AML-193 (cell line): Measurements from ENCODE around the gene SNX32.

Source experiments
- DNase-seq, 2 experiments: peaks; one replicate each; lab custom pipeline; 2025; lab: John Stamatoyannopoulos, UW

The SNX32 gene

GRCh38 chr11:65833297-65834030, at the start of gene SNX32:
Gene SNX32, plus strand, starts transcription at chr11:65833963. Its CDS starts 103 bp downstream, at chr11:65834066.
- peak; percentile 67 to 68 for DNase-seq

- no peak for DNase-seq
Measured at GRCh38 chr11:65785319-65786007, 48.3 kb upstream of the SNX32 start.

- no peak for DNase-seq
Measured at GRCh38 chr11:65786008-65786785, 47.6 kb upstream of the SNX32 start.

GRCh38 chr11:65786786-65787636, 46.8 kb upstream of the SNX32 start, which contains the start of gene OVOL1:
Gene OVOL1, plus strand, starts transcription at chr11:65787063. Its CDS starts 311 bp downstream, at chr11:65787374.
- no peak for DNase-seq

- no peak for DNase-seq
Measured at GRCh38 chr11:65787649-65788622, 45.8 kb upstream of the SNX32 start.

GRCh38 chr11:65788821-65789220, 44.9 kb upstream of the SNX32 start:
- DNase-seq, result no peak

- DNase-seq, result no peak
Measured at GRCh38 chr11:65789230-65790103, 44.3 kb upstream of the SNX32 start.

GRCh38 chr11:65790104-65790901, 43.5 kb upstream of the SNX32 start:
- DNase-seq, result no peak

GRCh38 chr11:65790902-65791650, 42.7 kb upstream of the SNX32 start:
- no peak for DNase-seq

- DNase-seq, result peak; percentile 10 to 28
Measured at GRCh38 chr11:65791719-65792213, 42.0 kb upstream of the SNX32 start.

- DNase-seq, result no peak
Measured at GRCh38 chr11:65792456-65792855, 41.3 kb upstream of the SNX32 start.

- no peak for DNase-seq
Measured at GRCh38 chr11:65793144-65793581, 40.6 kb upstream of the SNX32 start.

GRCh38 chr11:65793625-65794400, 40.0 kb upstream of the SNX32 start:
- DNase-seq, result no peak

- DNase-seq, result no peak
Measured at GRCh38 chr11:65794570-65795510, 38.9 kb upstream of the SNX32 start.

GRCh38 chr11:65796726-65797601, 36.8 kb upstream of the SNX32 start:
- DNase-seq, result no peak
